Breast epithelium (tissue), 3 donors: Measurements from ENCODE around the gene ZFTA.

Experiments used
- POLR2A ChIP-seq: fragments of 450-650 bp; IDR thresholded peaks from one replicate; pipeline ENCODE4 v1.6.1; 2016; ENCODE audit warnings: antibody characterized with exemption, mild to moderate bottlenecking, moderate library complexity
- TF ChIP-seq, protein P1 (sequence below), 3 donors: fragments of 450-650 bp; IDR thresholded peaks; one replicate each; pipeline ENCODE4 v1.5.1; 2016 to 2017; ENCODE audit warnings: antibody characterized with exemption in 3 of 3, mild to moderate bottlenecking in 3 of 3, moderate library complexity in 3 of 3

DNA sequence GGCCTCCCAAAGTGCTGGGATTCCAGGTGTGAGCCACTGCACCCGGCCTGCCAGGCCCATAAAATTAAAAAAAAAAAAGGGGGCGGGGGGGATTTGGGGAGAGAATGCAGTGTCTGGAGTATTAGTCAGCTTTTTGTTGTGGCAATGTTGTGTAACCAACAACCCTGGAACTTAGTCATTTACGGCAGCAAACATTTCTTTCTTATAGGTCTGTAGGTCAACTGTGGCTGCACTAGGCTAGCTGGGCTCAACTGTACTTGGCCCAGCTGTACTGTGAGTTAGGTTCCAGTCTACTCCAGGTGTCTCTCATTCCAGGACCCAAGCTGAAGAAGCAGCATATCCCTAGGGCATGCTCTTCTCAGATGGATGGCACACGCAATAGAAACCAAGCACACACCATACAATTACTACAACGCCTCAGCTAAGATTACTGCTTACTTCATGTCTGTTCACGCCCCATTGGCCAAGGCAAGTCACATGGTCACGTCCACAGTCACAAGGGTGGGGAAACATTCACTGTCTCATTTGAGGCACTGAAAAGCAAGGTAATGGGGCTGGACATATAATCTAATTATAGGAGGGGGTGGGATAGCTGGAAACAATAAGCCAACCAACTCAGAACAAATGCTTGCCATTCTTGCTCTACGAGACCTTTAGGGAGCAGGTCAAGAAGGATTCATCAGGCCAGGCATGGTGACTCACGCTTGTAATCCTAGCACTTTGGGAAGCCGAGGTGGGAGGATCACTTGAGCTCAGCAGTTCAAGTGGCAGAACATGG is 34.3 kb upstream of the ZFTA start:
- TF ChIP-seq, protein P1, sequence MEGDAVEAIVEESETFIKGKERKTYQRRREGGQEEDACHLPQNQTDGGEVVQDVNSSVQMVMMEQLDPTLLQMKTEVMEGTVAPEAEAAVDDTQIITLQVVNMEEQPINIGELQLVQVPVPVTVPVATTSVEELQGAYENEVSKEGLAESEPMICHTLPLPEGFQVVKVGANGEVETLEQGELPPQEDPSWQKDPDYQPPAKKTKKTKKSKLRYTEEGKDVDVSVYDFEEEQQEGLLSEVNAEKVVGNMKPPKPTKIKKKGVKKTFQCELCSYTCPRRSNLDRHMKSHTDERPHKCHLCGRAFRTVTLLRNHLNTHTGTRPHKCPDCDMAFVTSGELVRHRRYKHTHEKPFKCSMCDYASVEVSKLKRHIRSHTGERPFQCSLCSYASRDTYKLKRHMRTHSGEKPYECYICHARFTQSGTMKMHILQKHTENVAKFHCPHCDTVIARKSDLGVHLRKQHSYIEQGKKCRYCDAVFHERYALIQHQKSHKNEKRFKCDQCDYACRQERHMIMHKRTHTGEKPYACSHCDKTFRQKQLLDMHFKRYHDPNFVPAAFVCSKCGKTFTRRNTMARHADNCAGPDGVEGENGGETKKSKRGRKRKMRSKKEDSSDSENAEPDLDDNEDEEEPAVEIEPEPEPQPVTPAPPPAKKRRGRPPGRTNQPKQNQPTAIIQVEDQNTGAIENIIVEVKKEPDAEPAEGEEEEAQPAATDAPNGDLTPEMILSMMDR (IDR thresholded peaks at IDR 0.05): no peak
- TF ChIP-seq POLR2A: no peak
